ENCODE results near the gene TRIM52.

GRCh38 chr5:181271081-181271480 is 10.1 kb upstream of the TRIM52 start:
- TF ChIP-seq SIN3A (IDR thresholded peaks at IDR 0.05; ENCODE audit: borderline replicate concordance, insufficient read depth, low read length) (no peak), POLR2AphosphoS5 (IDR thresholded peaks at IDR 0.05; ENCODE audit: low read depth, low read length) (no peak), TAF1 (IDR thresholded peaks at IDR 0.05; ENCODE audit: borderline replicate concordance, insufficient read depth, low read length) (no peak)
- TF ChIP-seq, protein P1, sequence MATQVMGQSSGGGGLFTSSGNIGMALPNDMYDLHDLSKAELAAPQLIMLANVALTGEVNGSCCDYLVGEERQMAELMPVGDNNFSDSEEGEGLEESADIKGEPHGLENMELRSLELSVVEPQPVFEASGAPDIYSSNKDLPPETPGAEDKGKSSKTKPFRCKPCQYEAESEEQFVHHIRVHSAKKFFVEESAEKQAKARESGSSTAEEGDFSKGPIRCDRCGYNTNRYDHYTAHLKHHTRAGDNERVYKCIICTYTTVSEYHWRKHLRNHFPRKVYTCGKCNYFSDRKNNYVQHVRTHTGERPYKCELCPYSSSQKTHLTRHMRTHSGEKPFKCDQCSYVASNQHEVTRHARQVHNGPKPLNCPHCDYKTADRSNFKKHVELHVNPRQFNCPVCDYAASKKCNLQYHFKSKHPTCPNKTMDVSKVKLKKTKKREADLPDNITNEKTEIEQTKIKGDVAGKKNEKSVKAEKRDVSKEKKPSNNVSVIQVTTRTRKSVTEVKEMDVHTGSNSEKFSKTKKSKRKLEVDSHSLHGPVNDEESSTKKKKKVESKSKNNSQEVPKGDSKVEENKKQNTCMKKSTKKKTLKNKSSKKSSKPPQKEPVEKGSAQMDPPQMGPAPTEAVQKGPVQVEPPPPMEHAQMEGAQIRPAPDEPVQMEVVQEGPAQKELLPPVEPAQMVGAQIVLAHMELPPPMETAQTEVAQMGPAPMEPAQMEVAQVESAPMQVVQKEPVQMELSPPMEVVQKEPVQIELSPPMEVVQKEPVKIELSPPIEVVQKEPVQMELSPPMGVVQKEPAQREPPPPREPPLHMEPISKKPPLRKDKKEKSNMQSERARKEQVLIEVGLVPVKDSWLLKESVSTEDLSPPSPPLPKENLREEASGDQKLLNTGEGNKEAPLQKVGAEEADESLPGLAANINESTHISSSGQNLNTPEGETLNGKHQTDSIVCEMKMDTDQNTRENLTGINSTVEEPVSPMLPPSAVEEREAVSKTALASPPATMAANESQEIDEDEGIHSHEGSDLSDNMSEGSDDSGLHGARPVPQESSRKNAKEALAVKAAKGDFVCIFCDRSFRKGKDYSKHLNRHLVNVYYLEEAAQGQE (IDR thresholded peaks at IDR 0.05; ENCODE audit: insufficient read depth in 1 of 2, low read depth in 2 of 2, low read length in 2 of 2), result no peak

All from PFSK-1 (cell line).